ENCODE data around the gene WDR46. TPM values are rescaled to one million over a fixed set of nuclear protein-coding genes. Genes with fewer than 3 reads are reported as not detected.
A peak's percentile ranks its signal among the peaks of the same experiment; 100 is the strongest.

The WDR46 gene
- total and polyA plus RNA-seq, 2 of the 13 experiments (the other 11 are each of a cell fraction or from before 2014, with no cell fraction given) = 47.4 to 105 TPM

DNA sequence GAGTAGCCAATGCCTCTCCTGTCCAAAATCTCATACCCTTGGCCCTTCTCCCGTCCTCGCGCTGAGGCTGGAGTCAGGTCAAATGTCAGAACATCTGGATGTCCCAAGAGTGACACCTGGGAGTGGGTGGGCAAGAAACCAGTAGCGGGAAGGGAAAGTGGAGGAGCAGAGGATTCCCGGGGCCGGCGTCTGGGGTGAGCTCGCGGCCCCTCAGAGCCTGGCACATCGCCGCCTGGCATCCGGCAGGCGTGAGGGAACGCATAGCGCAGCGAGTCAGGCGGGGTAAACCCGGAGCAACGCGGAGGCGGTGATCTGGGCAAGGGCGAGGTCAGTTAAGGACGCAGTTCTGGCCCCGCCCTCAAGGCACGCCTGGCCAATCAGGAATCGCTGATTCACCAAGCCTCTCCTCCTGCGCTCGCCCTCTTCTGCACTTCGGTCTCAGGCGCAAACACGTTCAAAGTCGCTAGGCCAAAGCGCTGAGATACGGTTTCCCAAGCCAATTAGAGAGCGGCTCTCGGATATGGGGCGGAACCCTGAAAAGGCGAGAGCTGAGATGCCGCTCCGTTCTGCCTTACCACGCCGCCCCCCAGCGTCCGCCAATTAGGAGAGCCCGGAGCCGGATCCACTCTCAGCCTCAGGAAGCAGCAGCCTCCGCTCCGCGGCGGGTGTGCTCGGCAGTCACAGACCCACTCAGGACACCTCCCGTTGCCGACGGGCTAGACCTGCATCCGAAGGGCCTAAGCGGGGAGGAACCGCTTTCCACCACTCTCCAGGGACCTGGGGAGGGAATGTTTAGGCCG, 39.9 kb downstream of the WDR46 start (continued):
- TF ChIP-seq, protein P1, sequence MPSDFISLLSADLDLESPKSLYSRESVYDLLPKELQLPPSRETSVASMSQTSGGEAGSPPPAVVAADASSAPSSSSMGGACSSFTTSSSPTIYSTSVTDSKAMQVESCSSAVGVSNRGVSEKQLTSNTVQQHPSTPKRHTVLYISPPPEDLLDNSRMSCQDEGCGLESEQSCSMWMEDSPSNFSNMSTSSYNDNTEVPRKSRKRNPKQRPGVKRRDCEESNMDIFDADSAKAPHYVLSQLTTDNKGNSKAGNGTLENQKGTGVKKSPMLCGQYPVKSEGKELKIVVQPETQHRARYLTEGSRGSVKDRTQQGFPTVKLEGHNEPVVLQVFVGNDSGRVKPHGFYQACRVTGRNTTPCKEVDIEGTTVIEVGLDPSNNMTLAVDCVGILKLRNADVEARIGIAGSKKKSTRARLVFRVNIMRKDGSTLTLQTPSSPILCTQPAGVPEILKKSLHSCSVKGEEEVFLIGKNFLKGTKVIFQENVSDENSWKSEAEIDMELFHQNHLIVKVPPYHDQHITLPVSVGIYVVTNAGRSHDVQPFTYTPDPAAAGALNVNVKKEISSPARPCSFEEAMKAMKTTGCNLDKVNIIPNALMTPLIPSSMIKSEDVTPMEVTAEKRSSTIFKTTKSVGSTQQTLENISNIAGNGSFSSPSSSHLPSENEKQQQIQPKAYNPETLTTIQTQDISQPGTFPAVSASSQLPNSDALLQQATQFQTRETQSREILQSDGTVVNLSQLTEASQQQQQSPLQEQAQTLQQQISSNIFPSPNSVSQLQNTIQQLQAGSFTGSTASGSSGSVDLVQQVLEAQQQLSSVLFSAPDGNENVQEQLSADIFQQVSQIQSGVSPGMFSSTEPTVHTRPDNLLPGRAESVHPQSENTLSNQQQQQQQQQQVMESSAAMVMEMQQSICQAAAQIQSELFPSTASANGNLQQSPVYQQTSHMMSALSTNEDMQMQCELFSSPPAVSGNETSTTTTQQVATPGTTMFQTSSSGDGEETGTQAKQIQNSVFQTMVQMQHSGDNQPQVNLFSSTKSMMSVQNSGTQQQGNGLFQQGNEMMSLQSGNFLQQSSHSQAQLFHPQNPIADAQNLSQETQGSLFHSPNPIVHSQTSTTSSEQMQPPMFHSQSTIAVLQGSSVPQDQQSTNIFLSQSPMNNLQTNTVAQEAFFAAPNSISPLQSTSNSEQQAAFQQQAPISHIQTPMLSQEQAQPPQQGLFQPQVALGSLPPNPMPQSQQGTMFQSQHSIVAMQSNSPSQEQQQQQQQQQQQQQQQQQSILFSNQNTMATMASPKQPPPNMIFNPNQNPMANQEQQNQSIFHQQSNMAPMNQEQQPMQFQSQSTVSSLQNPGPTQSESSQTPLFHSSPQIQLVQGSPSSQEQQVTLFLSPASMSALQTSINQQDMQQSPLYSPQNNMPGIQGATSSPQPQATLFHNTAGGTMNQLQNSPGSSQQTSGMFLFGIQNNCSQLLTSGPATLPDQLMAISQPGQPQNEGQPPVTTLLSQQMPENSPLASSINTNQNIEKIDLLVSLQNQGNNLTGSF (CRISPR knock-in tag; IDR thresholded peaks at IDR 0.05) = 0 out of 2 replicates have a peak, but pooled peaks have one; percentile 24
- TF ChIP-seq KAT2B (IDR thresholded peaks at IDR 0.05; ENCODE audit: borderline replicate concordance, low read depth, low read length) = no peak
- TF ChIP-seq NBN (conservative IDR thresholded peaks at IDR 0.05) = no peak
- TF ChIP-seq, protein P2, sequence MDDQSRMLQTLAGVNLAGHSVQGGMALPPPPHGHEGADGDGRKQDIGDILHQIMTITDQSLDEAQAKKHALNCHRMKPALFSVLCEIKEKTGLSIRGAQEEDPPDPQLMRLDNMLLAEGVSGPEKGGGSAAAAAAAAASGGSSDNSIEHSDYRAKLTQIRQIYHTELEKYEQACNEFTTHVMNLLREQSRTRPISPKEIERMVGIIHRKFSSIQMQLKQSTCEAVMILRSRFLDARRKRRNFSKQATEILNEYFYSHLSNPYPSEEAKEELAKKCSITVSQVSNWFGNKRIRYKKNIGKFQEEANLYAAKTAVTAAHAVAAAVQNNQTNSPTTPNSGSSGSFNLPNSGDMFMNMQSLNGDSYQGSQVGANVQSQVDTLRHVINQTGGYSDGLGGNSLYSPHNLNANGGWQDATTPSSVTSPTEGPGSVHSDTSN (CRISPR knock-in tag; IDR thresholded peaks at IDR 0.05; ENCODE audit: borderline replicate concordance) = peak; percentile 69; the same call in 1 of the 2 replicates
- TF ChIP-seq RORA (CRISPR knock-in tag; IDR thresholded peaks at IDR 0.05) = no peak
- TF ChIP-seq TBX2 (CRISPR knock-in tag; IDR thresholded peaks at IDR 0.05; ENCODE audit: borderline replicate concordance) = peak; percentile 83; the same call in 1 of the 2 replicates
- TF ChIP-seq, protein P3, sequence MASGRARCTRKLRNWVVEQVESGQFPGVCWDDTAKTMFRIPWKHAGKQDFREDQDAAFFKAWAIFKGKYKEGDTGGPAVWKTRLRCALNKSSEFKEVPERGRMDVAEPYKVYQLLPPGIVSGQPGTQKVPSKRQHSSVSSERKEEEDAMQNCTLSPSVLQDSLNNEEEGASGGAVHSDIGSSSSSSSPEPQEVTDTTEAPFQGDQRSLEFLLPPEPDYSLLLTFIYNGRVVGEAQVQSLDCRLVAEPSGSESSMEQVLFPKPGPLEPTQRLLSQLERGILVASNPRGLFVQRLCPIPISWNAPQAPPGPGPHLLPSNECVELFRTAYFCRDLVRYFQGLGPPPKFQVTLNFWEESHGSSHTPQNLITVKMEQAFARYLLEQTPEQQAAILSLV (CRISPR knock-in tag; IDR thresholded peaks at IDR 0.05; ENCODE audit: borderline replicate concordance) = no peak
- TF ChIP-seq SSRP1 (CRISPR knock-in tag; IDR thresholded peaks at IDR 0.05) = peak; percentile 91; the same call in 1 of the 2 replicates
- TF ChIP-seq ZFP36L2 (CRISPR knock-in tag; IDR thresholded peaks at IDR 0.05) = no peak
- no peak; the same call in 1 of the 2 replicates for TF ChIP-seq GPN1 (CRISPR knock-in tag; IDR thresholded peaks at IDR 0.05; ENCODE audit: borderline replicate concordance)
- TF ChIP-seq SPEN (CRISPR knock-in tag; IDR thresholded peaks at IDR 0.05; ENCODE audit: low read depth) = peak; percentile 86; the same call in 1 of the 2 replicates
- peak; percentile 58 for TF ChIP-seq RBM22 (optimal IDR thresholded peaks at IDR 0.05; ENCODE audit: low read length)
- TF ChIP-seq TARDBP (CRISPR knock-in tag; IDR thresholded peaks at IDR 0.05) = peak; percentile 87
- no peak for TF ChIP-seq MBNL3 (CRISPR knock-in tag; conservative IDR thresholded peaks at IDR 0.05)
- no peak for TF ChIP-seq ONECUT2 (CRISPR knock-in tag; IDR thresholded peaks at IDR 0.05)
- TF ChIP-seq, protein P4, sequence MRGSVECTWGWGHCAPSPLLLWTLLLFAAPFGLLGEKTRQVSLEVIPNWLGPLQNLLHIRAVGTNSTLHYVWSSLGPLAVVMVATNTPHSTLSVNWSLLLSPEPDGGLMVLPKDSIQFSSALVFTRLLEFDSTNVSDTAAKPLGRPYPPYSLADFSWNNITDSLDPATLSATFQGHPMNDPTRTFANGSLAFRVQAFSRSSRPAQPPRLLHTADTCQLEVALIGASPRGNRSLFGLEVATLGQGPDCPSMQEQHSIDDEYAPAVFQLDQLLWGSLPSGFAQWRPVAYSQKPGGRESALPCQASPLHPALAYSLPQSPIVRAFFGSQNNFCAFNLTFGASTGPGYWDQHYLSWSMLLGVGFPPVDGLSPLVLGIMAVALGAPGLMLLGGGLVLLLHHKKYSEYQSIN (CRISPR knock-in tag; IDR thresholded peaks at IDR 0.05; ENCODE audit: borderline replicate concordance) = no peak
- peak; percentile 76 for TF ChIP-seq SRSF1 (optimal IDR thresholded peaks at IDR 0.05; ENCODE audit: low read depth, low read length)
- TF ChIP-seq ZNF230 (CRISPR knock-in tag; IDR thresholded peaks at IDR 0.05) = peak; percentile 77; the same call in 1 of the 2 replicates
- TF ChIP-seq MAFG (CRISPR knock-in tag; IDR thresholded peaks at IDR 0.05) = 0 out of 2 replicates have a peak, but pooled peaks have one; percentile 20
- no peak for TF ChIP-seq ZNF256 (CRISPR knock-in tag; conservative IDR thresholded peaks at IDR 0.05)
- no peak for TF ChIP-seq MATR3 (CRISPR knock-in tag; IDR thresholded peaks at IDR 0.05)
- no peak; the same call in 1 of the 2 replicates for TF ChIP-seq ELF3 (CRISPR knock-in tag; IDR thresholded peaks at IDR 0.05)
